Omental fat pad (tissue), 4 donors: ENCODE data around the gene ACR. TPM values are rescaled to one million over a fixed set of nuclear protein-coding genes. Genes with fewer than 3 reads are reported as not detected.

Experiments used
- ATAC-seq: fragments of 150-250 bp; one replicate; pipeline ENCODE4 v1.9.1; 2016; ENCODE audit warnings: mild to moderate bottlenecking, moderate library complexity; ENCODE audit not compliant: low FRiP score
- DNase-seq: peaks from one replicate; pipeline ENCODE4 v3.0.0-alpha.2; 2019; ENCODE audit warnings: low spot score
- CTCF ChIP-seq, 3 donors: fragments of 450-650 bp; IDR thresholded peaks; one replicate each; pipeline ENCODE4 v1.5.1; 2016 to 2017; ENCODE audit warnings: antibody characterized with exemption in 3 of 3, mild to moderate bottlenecking in 3 of 3, moderate library complexity in 2 of 3
- total RNA-seq, 4 donors: library from RNA; depleted of rRNA; stranded (reverse); fragments of >200 nt; gene quantifications; one replicate each; pipeline ENCODE4 v1.1.0, GENCODE V29; 2016

ACR gene
- total RNA-seq, 4 donors from 2014 or later: 0.72 to 1.7 TPM; not detected in 2

DNA sequence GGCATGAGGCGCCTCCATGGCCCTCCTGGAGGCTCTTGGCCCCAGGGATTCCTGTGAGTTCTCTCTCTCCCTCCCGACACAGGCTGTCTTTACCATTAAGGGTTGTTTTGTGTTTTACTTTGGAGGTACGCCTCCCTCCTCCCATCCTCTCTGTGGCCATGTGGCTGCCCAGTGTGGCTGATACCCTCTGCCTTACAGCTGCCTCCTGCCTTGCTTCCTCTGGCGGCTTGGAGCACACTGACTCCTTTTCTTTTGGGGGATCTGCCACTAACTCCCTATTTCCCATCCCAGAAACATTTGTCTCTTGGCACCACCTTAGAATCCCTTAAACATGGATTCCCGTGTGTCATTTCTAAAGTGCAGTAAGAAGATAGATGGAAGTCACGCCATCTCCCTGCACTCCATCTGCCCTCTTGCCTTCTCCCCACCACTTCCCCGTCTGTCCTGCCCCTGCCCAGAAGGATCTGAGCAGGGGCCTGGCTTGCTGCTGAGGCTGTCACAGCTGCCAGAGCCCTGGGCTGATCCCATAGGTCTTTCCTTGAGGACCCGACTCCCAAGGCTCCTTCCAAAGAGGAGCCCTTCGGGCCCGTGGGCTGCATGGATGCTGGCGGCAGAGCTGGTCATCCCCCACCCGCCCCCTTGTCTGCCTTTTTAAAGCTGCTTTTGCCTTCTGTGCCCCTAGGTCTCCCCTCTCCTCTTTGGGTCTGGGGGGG is 15.1 kb upstream of the ACR start:
- DNase-seq (no peak), ATAC-seq (no peak)
- TF ChIP-seq CTCF (IDR thresholded peaks at IDR 0.05): no peak

DNA sequence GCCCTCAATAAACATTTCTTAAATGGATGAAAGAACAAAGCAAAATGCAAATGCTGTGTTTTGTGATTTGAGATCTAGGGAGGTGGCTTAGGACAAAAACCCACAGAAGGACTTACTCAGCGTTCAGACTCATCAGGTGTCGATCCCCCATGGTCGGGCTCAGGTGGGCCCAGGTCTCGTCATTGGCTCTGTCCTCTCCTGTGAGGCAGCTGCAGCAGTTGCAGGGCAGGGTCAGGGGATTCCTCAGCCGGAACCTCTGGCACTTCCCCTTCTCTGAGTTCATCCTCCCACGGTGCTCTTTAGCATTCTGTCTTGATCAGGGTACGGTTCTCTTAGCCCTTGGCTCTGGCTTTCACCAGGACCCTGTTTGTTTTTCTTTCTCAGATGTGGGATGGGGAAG is 14.0 kb upstream of the ACR start:
- no peak for TF ChIP-seq CTCF (IDR thresholded peaks at IDR 0.05)
- ATAC-seq: no peak
- DNase-seq: no peak

DNA sequence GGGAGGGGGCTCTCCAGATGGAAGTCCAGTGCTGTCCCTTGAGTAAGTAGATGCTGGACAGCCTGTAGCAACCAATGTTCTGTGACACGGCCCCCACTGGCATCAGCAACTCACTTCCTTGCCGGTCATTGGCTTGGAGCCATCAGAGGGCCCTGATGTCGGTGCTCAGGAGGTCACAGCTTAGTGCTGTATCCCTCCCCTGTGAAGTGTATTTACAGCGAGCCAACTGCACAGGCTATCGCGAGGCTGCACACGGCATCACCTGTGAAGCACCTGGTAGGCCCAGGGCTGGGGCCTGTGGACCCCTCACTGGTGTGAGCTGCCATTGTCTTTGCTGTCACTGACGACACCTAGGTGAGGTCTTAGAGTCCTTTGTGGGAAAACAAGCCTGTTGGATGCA is 13.4 kb upstream of the ACR start:
- ATAC-seq (no peak), DNase-seq (no peak)
- no peak for TF ChIP-seq CTCF (IDR thresholded peaks at IDR 0.05)

- TF ChIP-seq CTCF (IDR thresholded peaks at IDR 0.05): no peak
- no peak for ATAC-seq
- no peak for DNase-seq
Measured at GRCh38 chr22:50725597-50725996, 12.4 kb upstream of the ACR start.

GRCh38 chr22:50726643-50727340 is 11.2 kb upstream of the ACR start:
- DNase-seq: no peak
- no peak for TF ChIP-seq CTCF (IDR thresholded peaks at IDR 0.05)
- ATAC-seq: no peak

GRCh38 chr22:50727678-50728522 is 10.1 kb upstream of the ACR start:
- no peak for DNase-seq
- TF ChIP-seq CTCF (IDR thresholded peaks at IDR 0.05): no peak
- ATAC-seq: no peak
